ENCODE data around the gene ZEB1.
A peak's percentile ranks its signal among the peaks of the same experiment; 100 is the strongest.

The ZEB1 gene

DNA sequence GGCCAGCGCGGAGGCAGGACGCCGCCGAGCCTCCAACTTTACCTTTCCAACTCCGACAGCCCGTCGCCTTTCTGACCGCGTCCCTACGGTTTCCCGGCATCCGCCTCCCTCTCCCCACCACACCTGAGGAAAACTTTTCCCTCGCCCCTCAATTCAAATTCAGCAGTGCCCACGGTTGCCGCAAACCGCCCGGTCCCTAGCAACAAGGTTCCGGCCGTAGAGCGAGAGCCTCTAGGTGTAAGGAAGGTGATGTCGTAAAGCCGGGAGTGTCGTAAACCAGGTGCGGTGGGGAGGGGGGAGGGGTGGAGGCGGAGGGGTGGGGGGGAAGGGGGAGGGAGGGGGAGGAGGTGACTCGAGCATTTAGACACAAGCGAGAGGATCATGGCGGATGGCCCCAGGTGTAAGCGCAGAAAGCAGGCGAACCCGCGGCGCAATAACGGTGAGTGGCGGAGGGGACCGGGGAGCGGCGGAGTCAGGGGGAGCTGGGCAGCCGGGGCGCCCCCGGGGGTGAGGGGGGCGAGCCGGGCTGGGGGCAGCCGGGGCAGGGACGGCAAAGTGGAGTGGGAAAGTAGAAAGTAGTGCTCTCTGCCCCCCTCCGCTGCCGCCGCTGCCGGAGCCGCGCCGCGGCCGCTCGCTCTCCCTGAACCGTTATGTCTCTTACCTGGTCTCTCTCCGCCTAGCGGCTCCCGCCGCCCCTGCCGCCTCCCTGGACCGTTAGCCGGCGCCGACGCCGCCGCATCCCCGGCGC, at the start of gene ZEB1:
ZEB1 (plus strand) TSS at position 363 of the 748 bp plus-strand sequence; CDS start at position 382, 19 bp downstream.
- DNase-seq (ENCODE audit: low spot score), result peak; percentile 93

DNA sequence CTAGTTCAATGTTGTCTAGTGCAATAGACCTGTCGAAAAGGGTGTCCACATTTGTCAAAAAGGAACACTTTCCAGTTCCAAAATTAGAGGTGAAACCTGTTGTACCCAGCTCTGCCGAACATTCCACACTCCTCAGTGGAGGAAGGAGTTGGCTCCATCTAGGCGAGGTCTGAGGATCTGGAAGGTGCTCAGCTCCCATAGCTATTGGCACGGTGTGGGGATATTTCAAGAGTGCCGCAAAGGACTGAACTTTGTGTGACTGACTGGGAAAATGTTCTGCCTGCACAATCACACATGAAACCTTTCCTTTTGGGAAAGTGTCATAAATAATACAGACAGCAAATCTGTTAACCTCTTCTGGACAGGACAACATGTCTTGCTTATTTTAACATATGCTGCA, 48.1 kb upstream of the ZEB1 start:
- DNase-seq (ENCODE audit: low spot score), result no peak

DNA sequence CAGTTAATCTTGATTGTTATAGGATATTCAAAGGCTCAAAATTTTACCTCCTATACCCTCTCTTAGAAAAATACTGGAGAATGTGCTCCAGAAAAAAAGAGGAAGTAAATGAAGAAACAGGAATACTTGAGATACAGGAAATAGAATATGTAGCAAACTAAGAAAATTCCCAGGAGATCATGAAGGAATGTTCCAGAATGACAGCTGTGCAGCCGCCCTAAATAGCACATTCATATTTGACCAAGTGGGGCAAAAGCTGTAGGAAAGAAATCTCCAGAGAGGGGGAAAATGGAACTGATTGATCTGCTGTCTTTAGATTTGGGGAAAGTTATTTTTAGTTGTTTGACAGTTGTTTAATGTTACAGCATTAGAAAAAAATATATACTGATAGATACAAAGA, 46.2 kb upstream of the ZEB1 start:
- DNase-seq (ENCODE audit: low spot score), result no peak

DNA sequence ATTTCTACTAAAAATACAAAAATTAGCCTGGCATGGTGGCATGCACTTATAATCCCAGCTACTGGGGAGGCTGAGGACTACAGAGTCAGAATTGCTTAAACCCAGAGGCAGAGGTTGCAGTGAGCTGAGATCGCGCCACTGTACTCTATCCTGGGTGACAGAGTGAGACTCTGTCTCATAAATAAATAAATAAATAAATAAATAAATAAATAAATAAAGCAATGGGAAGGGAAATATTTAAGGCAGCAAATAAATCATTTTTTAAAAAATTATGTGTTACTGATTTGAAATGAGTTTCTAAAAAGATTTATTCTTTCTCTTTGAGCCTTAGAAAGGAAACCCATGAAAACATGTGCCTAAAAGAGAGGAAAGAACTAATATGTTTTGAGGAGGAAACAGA, 45.2 kb upstream of the ZEB1 start:
- DNase-seq (ENCODE audit: low spot score), result no peak

DNA sequence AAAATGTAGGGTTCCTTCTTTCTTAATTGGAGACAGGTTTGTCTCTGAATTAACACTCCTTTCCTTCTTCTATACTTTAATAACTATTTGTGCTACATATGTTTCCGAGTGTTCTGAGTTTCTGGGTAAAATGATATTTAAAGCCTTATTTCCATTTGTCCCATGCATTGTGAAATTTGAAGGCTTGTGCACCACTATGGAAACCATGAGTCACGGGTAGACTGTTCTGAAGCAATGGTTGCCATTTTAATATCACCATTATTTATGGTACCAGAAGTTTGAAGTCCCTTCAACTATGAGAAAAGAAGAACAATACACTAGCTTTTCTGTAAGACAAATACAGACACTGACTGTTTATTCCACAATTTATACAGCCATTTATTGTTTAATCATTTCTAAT, 44.7 kb upstream of the ZEB1 start:
- DNase-seq (ENCODE audit: low spot score), result no peak

DNA sequence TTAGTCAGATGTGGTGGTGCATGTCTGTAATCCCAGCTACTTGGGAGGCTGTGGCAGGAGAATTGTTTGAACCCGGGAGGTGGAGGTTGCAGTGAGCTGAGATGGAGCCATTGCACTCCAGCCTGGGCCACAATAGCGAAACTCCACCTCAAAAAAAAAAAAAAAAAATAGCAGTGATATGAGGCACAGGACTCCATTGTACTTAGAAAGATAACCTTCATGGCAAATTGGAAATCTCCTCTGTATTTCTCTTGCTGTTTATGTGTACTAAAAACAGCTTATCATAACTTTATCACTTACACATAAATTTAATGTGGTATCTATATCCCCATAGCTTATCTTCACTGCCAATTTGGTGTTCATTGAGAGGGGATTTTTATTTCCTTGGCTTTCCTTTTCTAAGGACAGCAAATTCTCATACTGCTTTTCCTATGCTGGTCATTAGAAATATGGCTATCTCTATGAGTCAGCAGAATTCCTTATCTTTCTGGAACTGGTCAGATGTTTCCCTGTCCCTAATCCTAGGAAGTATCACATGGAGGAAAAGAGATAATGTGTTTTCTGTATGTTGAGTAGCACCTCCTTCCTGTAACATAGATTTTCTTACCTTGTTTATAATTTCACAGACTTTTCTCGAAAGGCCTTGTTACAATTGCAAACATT, 40.6 kb upstream of the ZEB1 start:
- no peak for DNase-seq (ENCODE audit: low spot score)

DNA sequence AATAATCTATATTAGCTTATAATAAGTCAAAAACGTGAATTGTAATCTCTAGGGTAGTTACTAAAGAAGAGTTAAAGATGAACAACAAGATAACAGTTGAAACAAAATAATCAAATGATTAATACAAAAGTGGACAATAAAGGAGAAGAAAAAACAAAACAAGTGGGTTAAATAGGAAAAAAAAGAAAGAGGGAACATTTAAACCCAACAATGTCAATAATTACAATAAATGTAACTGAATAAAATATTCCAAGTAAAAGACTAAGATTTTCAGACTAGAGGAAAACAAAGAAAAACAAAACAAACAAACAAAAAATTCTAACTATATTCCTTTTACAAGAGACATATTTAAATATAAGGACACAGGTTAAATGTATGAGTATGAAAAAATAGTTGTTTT, 38.0 kb upstream of the ZEB1 start:
- no peak for DNase-seq (ENCODE audit: low spot score)

DNA sequence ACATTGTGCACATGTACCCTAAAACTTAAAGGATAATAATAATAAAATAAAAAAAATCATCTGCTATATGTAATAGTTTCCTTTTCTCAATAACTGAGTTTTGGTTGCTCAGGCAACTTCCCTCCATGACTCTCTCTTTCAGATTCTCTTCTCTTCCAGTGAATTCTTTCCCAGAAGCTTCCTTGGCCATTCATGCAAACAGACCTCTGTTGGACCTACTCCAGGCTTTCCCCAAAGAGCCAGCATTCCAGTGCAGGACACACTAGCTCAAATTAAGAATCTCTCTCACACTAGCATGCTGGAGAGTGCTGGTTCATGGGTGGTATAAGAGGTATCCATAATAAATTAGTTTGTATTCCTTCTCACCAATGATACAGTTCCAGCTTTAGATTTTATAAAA, 31.0 kb upstream of the ZEB1 start:
- DNase-seq (ENCODE audit: low spot score), result no peak

DNA sequence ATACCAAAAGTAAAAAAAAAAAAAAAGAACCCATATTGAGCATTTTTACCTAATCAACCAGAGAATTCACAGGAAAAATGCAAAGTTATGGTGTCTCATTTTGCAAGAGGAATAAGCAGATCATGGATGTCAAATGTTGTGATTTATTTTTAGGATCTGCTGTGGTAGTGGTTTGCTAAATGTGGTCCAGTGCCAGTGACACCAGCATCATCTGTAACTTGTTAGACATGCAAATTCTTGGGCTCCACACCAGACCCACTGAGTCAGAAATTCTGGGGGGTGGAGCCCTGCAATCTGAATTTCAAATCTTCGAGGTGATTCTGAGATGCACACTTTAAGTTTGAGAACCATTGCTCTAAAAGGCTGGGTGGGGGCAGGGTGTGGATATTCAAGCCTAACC, 30.1 kb upstream of the ZEB1 start:
- DNase-seq (ENCODE audit: low spot score), result no peak

DNA sequence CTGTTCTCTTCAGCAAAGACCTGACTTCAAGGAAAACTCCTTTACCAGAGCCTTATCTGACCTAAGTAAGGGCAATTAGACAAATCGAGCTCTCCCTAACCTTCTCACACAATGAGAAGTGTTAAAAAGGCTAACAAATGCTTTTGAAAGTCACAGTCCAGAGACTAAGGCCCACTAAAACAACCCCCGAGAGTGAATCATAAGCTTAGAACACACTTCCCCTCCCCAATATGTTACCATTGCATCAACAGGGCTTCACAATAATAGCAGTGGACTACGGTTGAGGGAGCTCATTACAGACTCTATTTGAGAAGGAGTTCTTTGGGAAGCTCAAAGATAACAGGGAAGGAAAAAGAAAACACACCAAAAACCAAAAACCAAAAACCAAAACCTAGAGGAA, 28.6 kb upstream of the ZEB1 start:
- DNase-seq (ENCODE audit: low spot score), result no peak

DNA sequence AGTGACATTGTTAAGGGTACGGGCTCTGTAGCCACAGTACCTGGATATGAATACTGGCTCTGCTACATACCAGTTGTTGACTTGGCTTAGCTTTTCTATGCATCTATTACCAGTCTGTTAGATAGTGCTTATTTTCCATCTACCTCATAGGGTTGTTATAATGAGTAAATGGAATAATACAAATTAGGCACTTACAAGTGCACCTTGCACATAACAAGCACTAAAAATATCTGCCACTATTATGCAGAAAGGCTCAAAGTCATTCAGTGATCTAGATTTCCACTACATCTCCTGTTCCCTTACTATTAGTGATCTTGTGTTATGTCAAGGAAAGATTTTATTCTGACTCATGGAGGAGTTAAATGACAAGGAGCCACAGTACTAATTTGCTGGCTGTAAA, 27.9 kb upstream of the ZEB1 start:
- DNase-seq (ENCODE audit: low spot score), result no peak

DNA sequence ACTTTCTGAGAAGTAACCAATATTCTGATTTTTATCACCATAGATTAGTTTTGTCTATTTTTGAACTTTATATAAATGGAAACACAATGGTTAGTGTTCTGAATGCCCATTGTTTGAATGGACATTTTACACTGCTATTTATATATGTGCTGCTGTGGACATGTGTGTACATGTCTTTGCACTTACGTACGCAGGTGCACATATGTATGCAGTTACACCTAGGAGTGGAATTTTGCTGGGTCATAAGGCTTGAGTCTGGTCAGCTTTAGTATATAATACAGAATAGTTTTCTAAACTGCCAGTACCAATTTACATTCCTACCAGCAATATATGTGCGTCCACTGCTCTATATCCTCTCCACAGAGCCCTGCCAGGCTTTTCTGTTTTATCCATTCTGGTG, 24.5 kb upstream of the ZEB1 start:
- DNase-seq (ENCODE audit: low spot score), result no peak

DNA sequence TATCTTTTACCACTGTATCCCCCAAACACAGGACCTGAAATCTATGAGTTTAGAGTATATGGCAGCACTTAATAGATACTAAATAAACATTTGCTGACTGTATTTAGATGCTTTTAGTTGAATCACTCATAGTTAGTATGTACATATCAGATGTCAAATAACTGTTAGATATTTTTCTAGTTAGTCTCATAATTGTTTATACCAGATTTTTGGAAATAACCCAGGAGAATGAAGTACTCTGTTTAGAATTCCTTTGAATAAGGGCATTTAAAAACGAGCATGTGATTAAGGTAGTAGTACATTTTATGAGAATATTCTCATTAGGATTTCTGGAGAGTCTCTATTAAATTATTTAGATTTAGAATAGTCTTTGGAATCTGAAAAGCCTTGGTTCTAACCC, 22.3 kb upstream of the ZEB1 start:
- DNase-seq (ENCODE audit: low spot score), result no peak

DNA sequence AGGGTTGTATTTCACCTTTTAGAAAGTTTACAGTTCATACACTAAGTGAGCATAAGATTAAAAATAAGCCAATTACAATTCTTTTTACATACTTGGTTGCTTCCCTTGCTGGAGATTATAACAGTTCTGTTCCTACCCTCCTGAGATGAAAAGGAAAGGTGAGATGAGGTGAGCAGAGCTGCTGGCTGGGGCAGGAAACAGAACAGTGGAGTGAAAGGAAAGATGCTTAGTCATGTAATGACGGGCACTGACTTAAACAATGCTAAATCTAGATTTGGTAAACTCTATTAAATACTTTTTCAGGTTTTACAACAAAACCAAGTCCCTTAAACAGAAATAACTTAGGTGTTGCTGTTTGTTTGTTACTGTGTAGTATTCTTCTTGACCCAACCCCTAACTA, 19.9 kb upstream of the ZEB1 start:
- DNase-seq (ENCODE audit: low spot score), result no peak

DNA sequence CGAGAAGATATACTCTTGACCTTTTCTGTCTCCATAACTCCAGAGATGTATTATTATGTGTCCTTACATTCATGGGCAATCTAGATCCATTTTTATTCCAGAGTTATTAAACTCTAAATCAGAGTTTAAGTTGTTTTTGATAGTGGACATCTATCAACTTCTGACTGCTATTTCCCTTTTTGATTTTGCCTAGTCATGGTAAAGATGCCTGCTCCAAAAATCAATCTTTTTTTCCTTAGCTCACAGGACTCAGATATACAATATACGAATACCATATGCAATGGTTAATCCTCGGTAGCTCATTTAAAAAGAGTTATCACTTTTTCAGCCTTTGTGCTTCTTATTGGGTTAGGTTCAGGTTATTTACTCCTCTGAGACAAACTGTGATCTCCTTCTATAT, 15.8 kb upstream of the ZEB1 start:
- DNase-seq (ENCODE audit: low spot score), result no peak

DNA sequence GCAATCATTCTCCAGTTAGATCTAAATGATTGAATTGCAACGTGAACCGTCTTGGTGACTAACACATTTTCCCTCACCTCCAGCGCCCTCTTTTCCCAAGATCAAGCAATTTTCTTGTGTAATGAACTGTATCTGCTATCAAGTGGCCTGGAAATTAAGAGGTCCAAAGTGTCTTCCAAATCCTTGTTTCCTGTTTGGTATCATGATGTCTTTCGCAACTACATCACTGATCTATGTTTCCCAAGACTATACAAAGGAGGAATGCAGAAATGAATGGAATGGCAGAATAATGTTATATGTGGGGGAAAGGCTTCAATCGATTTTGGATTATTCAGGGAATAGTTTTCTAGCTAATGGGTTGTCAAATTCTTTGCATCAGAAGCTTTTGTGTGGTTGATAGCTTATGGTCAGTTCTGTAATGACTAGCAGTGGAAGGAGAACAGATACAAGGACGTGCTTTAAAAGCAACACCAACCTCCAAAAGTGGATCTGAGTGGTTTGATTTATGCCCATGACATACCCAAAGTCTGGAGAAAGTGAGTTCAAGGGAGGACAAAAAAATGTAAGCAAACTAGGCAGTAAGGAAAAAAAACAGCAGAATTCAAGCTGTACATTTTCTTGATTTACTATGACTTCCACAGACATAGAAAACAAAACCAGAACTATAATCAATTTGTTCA, 14.6 kb upstream of the ZEB1 start:
- DNase-seq (ENCODE audit: low spot score), result no peak

DNA sequence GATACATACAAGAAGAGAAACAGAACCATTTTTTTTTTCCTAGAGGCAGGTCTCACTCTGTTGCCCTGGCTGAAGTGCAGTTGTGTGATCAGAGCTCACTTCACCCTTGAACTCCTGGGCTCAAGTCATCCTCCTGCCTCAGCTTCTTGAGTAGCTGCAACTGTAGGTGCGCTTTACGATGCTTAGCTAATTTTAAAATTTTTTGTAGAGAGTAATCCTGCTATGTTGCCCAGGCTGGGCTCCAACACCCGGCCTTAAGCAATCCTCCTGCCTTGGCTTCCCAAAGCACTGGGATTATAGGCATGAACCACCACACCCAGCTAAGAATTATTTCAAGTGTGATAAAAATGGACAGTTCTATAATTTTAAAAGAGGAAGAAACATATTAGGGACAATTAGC, 5.6 kb upstream of the ZEB1 start:
- no peak for DNase-seq (ENCODE audit: low spot score)

DNA sequence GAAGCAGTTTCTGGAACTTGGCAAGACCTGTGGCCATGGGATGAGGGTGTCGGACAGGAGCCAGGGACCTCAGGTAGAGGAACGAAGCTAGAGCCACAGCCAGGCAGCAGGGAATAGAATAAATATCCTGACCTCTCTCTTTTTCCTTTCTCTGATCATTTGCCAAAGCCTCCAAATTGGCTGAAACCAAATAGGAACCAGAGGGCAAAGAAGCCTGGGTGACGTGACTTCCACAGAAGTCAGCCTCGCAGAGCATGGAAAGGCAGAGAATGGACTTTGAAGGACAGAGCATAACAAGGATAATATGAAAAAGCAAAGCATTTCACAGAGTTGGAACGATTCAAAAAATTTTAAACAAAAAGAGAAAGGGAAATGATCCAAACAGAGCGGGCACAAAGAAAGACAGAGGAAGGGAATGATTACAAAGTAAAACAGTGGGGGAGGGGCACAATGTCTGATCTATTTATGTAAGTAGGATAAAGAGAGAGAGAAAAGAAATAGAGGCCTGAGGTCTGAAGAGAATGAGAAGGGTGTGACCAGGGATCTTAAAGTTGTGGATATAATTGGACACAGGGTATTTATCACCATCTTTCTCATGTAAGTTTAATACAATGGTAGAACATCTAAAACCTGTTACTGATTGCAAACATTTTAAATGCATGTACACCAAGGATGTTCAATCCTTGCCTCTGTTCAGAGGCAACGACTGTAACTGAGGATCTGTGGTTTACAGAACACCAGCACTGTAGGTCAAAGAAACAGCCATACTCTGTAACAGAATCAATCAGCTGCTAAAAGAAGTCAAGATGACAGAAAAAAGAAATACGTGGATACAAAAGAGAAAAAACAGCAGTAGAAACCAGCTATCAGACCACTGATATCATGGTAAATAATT, 4.5 kb upstream of the ZEB1 start:
- DNase-seq (ENCODE audit: low spot score), result no peak

DNA sequence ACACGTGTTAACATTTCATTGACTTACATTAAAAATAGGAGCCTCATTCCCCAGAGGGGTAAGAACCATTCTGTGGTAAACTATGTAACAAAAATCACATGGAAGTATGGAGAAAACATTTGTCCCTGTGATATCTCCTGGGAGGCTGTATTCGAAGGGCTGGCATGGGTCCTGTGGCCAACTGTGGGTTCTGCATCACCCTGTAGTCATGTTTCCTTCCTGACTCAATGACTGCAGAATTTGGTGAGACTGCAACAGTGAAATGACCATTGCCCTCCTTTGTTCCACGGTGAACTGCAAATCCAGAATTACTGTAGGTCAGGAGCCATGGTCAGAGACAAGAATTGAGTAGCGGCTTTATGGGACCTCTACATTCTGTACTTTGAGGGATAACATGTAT, 3.6 kb upstream of the ZEB1 start:
- DNase-seq (ENCODE audit: low spot score), result no peak

DNA sequence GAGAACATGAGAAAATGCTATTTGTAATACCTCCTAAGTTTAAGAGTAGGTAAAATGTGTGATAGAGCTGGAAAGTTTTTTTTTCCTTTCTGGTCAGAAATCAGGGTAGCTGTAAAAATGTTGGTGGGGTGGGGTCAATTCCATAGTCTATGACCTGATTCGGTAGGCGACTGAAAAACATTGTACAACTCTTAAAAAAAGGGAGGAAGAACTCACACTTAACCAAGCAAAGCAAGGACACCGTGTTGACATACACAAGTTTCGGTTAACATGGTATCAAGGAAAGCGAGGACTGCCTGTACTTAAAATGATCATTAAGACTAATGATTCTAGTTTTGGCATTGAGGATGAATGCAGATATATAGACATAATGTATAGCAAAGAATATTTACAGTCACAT, 1.8 kb upstream of the ZEB1 start:
- DNase-seq (ENCODE audit: low spot score), result no peak

DNA sequence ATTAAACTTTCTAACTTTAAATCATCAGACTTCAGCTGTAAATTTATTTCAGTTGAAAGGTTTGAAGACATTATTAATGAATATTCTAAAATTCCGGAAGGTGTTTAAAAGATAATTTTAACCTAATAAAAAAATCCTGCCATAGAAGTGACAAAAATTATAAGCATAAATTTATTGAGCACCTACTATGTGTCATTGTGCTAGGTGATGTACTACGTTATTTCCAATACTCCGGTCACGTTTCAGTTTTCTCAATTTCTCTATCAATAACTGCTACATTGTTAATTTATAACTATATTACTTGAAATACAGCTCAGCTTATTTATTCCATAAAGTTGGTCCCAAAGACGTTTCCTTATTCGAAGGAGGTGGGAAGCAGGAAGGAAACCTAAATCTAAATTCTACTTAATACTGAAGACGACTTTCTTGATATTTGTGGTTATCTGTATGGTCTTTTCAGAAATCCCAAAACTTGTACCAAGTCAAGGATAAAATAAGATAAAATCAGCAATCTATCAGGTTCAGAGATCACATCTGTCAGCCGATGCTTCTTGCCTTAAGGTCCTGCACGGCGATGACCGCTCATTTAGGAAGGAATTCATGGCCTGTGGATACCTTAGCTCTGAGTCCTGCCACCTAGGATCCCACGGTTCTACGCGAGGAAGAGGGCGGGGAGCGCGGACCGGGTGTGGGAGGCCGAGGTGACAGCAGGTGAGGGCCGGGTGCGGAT, 1.2 kb upstream of the ZEB1 start:
- no peak for DNase-seq (ENCODE audit: low spot score)

DNA sequence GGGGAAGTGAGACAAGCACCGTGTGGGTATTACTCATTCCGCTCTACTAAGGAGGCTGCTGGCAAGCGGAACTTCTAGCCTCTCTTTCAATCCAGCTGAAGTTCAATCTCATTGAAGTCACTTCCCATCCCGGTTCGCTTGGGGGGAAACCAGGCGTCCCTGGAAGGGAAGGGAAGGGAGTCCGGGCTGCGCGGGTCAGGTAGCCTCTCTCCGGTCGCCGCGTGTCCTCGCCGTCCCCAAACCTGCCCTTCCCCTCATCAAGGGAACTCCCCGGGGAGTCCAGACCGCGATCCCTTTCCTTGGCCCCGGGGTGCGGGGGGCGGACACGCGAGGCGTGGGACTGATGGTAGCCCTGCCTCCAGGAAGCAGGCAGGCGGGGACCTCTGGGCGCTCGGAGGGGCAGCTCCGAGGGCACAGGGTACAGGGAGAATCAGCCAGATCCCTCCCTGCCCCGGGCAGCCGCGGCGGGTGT, 598 bp upstream of the ZEB1 start:
- peak; percentile 71 for DNase-seq (ENCODE audit: low spot score)
